ENCODE measurements around the gene RGS2. TPM values are rescaled to one million over a fixed set of nuclear protein-coding genes. Genes with fewer than 3 reads are reported as not detected.

Gene RGS2, protein sequence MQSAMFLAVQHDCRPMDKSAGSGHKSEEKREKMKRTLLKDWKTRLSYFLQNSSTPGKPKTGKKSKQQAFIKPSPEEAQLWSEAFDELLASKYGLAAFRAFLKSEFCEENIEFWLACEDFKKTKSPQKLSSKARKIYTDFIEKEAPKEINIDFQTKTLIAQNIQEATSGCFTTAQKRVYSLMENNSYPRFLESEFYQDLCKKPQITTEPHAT
- total RNA-seq, result 4.7 and 4.8 TPM in 2 replicates

DNA sequence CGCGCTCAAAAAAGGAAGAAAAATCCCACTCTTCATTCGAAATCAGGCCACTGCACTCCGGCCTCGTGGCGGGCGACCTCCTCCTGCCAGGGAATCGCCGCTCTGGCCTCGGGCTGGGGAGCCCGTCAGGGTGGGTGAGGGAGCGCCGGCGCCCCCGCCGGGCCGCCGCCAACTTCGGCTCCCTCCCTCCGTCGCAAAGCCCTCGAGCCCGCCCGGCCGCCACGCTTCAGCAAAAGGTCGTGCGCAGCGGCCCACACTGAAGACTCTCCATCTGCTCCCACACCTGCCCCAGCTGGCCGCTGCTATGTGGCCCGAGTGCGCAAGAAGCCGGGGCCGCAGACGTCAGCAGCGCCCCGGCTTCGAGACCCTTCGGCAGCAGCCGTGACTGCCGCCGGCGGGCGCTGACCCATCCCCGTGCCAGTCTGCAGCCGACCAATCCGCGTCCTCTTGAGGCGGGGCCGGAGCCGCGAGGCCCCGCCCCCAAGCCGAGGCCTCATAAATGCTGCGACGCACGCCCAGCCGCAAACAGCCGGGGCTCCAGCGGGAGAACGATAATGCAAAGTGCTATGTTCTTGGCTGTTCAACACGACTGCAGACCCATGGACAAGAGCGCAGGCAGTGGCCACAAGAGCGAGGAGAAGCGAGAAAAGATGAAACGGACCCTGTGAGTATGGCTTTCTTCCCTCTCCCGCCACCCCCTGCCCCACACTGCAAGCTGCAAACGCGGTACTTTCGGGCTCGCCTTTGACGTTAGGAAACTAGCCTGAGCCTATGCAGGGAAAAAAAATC is at the start of gene RGS2:
TSS of gene RGS2 (plus strand) at position 522 of the 789 bp plus-strand sequence. CDS start at position 555, 33 bp downstream.

Other genes with a start within 250 kb of the RGS2 start
- gene RGS1, start 233.3 kb upstream of the RGS2 start, total RNA-seq, result not detected in 2 replicates
- gene RGS13, start 172.9 kb upstream of the RGS2 start, total RNA-seq, result not detected in 2 replicates

Data from dermis lymphatic vessel endothelial cell (primary cell).